Activated T-cell treated with anti-CD3 and anti-CD28 coated beads, Interleukin-2, amount 50 U/mL, for 1 hour (primary cell): ENCODE data around the gene PRCC.

Source experiments
- DNase-seq: peaks from one replicate; pipeline ENCODE4 v3.0.0-alpha.2; 2020

The PRCC gene

DNA sequence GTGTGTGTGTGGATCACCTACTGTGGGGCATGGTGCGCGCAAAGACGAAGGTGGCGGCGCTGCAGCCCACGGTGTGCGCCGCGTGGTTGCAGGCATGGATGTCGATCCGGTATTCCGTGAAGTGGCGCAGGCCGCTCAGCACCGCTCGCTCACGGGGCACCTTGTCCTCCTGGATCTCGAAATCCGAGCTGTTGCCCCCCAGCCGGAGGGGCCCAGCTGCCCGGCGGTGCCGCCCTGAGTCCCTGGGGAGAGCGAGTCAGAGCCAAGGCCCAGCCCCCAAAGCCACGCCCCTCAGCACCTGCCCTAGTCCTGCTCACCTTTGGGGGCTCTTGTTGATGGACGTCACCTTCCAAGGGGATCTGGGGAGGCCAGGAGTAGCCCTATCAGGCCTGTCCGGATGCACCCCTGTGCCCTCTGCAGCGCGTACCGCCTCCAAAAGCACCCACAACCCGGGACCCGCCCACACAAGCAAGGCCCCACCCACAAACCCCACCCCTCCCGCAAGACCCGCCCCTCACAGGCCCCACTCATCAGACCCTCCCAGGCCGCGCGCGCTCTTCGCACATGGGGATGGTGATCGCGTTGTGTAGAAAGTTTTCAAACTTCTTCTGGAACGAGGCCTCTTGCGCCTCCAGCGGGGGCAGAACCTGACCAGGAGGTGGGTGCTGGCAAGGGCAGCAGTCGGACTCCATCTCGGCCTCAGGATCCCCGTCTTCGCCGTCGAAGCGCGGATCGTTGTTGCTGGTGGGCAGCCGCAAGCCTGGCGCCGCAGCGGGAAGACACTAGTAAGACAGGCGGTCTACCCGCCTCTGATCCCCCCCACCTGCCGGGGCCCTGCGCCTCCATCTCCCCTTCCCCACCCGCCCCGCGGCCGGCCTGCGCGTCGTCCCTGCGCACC lies 78.0 kb downstream of the PRCC start:
- DNase-seq = peak; percentile 62

DNA sequence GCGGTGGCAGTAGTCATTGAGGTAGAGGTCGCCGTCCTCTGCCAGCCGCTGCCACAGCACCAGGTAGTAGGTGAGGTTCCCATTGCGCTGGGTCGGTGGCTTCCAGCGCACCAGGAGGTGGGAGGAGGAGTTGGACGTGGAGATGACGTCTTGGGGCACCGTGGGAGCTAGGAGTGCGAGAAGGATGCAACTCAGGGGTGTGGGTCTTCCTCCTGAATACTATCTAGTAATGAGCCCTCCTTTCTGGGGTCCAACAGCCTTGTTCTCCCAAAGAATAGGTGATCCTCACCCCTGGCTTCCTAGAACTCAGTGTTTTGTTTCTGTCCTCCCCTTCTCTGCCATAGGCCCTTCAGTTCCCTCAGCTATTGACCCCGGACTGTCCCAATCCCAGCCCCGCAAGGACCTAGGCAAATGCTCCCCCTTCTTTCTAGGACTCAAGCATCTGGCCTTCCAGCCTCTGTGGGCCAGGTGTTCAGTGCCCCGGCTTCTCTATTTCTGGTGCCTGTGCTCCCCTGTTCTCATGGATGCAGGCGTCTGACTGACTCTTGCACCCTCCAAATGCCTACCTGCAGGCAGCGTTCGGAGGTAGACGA lies 78.7 kb downstream of the PRCC start:
- DNase-seq = no peak

DNA sequence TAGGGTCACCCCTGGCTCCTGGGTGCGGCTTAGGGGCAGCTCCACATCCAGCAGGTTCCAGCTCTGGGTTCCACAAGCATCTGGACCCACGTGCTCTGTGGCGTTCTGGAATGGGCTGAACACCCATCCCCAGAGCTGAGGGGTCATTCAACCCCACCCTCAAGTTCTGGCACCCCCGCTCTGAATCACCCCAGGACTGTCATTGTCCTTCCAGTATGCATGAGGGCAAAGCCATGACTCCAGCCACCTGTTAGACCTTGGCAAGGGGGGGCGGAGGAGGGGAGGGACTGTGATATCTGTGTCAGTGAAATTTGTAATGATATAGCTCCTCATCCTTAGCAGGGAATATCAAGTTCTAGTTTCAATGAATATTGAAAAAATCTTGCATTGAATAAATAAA lies 79.3 kb downstream of the PRCC start:
- DNase-seq = no peak

DNA sequence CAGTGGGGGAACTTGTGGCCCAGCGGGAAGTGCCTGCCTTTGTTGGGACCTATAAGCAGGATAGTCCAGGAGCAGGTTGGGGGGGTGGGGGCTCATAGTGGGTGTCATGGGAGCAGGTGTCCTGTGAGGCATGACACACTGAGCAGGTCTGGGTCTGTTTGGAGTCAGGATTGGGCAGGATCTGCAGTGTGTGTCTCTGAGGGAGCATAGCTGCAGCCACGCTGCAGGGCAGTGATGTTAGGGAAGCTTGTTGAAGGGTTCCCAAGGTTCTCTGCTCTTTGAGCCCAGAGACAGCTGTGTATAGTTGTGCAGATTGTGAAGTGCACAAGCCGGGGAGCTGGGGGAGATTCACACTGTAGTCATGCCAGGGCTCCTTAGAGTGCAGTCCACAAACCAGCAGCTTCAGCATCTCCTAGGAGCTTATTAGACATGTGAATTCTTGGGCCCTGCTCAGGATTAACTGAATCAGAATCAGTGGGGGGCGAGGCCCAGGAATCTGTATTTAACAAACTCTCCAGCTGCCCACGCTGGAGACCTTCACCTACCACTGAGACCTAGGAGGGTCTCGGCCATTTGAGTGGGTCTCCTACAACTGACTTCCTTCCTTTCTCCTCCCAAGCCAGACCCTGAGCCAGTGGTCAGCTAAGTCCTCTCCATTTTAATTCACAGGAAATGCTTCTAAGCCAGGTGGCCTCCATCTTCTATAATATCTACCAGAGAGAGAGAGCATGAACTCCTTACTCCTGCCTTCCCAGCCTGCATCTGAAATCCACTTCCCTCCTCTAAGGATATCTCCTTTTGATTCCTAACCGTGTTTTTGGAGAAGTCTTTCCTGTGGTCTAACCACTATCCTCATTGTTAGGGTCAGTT lies 80.5 kb downstream of the PRCC start:
- DNase-seq = no peak

DNA sequence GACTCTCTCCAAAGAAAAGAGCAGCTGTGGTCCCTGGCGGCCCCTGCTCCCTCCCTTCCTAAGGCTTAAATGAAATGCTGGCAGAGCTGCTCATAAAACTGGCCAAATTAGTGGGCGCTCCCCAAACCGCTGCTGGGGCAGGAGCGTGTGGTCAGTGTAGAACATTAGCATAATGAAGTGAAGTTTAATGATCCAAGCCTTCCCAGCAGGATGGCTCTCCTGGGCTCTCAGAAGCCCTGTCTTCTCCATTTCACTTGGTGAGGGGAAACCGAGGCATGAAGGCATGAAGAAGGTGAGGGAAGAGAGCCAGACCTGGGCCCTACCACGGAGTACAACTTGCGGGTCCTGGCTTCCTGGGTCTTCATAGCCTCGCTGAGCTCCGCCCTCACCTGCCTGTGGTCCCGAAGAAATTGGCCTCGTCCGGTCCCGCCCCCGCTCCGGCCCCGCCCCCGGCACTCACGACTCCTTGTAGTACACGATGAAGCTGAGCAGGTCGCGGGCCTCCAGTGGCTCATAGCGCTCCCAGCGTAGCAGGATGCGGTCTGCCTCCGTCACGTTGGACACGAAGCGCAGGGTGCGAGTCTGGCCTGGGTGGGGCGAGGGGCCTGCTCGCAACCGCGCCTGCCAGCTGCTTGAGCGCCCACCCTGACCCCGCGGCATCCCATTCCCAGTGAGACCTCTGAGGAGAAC lies 81.3 kb downstream of the PRCC start:
- DNase-seq = peak; percentile 76

DNA sequence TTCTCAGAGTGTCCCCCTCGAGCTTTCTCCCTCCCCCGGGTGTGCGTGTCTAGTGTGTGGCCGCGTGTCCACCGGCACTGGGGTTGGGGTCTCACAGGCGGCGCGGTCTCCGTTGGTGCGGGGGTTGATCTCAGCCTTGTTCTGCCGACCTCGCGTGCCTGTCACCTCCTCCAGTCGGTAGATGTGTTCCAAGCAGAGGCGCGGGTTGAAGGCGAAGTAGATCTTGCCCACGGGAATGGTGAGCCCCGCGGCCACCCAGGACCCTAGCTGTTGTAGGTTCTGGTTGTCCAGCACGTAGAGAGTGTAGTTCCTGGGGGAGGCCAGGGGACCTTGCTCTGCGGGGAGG lies 81.8 kb downstream of the PRCC start:
- DNase-seq = no peak
